ENCODE measurements around the gene OR5C1. TPM values are rescaled to one million over a fixed set of nuclear protein-coding genes. Genes with fewer than 3 reads are reported as not detected.
A peak's percentile ranks its signal among the peaks of the same experiment; 100 is the strongest.

The OR5C1 gene
- total and polyA plus RNA-seq, 4 donors, result not detected

GRCh38 chr9:122819791-122820489, 31.2 kb downstream of the OR5C1 start:
- Histone ChIP-seq H3K36me3 (ENCODE audit: control insufficient read depth in 4 of 4, insufficient read depth in 3 of 4, low read depth in 1 of 4, low read length in 3 of 4) (peaks cover 2 to 20% (median 12%) of the 10 kb centered on the region in 4 donors), H3K4me3 (ENCODE audit: low read depth in 1 of 3, low read length in 3 of 3) (no peak overlapping the region), H3K27me3 (ENCODE audit: control insufficient read depth in 4 of 4, insufficient read depth in 4 of 4, low read length in 3 of 4) (no peaks in the 10 kb centered on the region), H3K9me3 (ENCODE audit: control insufficient read depth in 4 of 4, low read length in 3 of 4) (no peaks in the 10 kb centered on the region), H3K9ac (ENCODE audit: low read depth in 1 of 2, low read length in 2 of 2) (no peak overlapping the region), H3K27ac (ENCODE audit: low read depth in 1 of 2, low read length in 2 of 2) (no peak overlapping the region), H3K4me1 (ENCODE audit: control insufficient read depth in 4 of 4, insufficient read depth in 4 of 4, low read length in 3 of 4) (no peaks in the 10 kb centered on the region)
- 81% methylated on average over 9 of the region's 9 CpGs for WGBS
- TF ChIP-seq NR2F2 (IDR thresholded peaks at IDR 0.05) (peak; percentile 19), FOXA2 (IDR thresholded peaks at IDR 0.05) (no peak)
- no peak for DNase-seq (ENCODE audit: low spot score)

GRCh38 chr9:122820490-122820845, 31.7 kb downstream of the OR5C1 start:
- H3K27ac ChIP-seq (ENCODE audit: low read depth in 1 of 2, low read length in 2 of 2), result no peak overlapping the region
- no peak overlapping the region for H3K4me3 ChIP-seq (ENCODE audit: low read depth in 1 of 3, low read length in 3 of 3)
- H3K9me3 ChIP-seq (ENCODE audit: control insufficient read depth in 4 of 4, low read length in 3 of 4), result no peaks in the 10 kb centered on the region
- no peak for DNase-seq (ENCODE audit: low spot score)
- peaks cover 2 to 20% (median 12%) of the 10 kb centered on the region in 4 donors for H3K36me3 ChIP-seq (ENCODE audit: control insufficient read depth in 4 of 4, insufficient read depth in 3 of 4, low read depth in 1 of 4, low read length in 3 of 4)
- H3K9ac ChIP-seq (ENCODE audit: low read depth in 1 of 2, low read length in 2 of 2), result no peak overlapping the region
- no peaks in the 10 kb centered on the region for H3K4me1 ChIP-seq (ENCODE audit: control insufficient read depth in 4 of 4, insufficient read depth in 4 of 4, low read length in 3 of 4)
- no peaks in the 10 kb centered on the region for H3K27me3 ChIP-seq (ENCODE audit: control insufficient read depth in 4 of 4, insufficient read depth in 4 of 4, low read length in 3 of 4)
- TF ChIP-seq HNF4G (IDR thresholded peaks at IDR 0.05), result no peak
- no peak for TF ChIP-seq TAF1 (conservative IDR thresholded peaks at IDR 0.05)
- TF ChIP-seq YY1 (IDR thresholded peaks at IDR 0.05), result no peak
- TF ChIP-seq MAX (IDR thresholded peaks at IDR 0.05), result no peak
- TF ChIP-seq NR2F2 (IDR thresholded peaks at IDR 0.05), result no peak
- 98% methylated on average over 11 of the region's 11 CpGs for WGBS

DNA sequence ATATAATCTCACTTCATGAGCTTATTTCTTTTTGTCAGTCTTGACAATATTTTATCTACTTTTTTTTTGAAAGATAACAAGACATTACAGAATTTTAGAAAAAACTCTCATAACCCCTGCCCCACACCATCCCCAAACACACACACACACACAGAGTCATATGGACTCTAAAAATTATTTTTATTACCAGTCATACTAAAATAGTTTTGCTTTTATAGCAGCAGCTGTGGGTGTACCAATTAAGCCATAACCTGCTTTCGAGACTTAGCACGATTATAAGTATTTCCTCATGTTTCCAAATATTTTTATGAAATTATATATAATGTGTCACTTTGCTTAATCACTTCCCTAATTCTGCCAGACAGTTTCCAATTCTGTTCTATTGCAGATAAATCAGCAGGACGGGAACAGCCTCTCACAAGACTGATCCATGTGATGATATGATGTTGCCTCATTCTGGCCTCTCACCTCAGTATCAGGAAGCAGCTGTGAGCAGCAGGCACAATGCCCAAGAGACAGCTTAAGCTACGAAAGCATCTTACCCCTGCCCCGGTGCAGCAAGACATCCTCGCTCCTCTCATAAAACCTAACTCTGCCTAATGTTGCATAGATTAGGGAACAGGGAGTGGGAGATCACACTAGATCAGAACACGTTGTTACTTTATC, 32.7 kb downstream of the OR5C1 start:
- Histone ChIP-seq H3K9me3 (ENCODE audit: control insufficient read depth in 4 of 4, low read length in 3 of 4) (no peaks in the 10 kb centered on the region), H3K9ac (ENCODE audit: low read depth in 1 of 2, low read length in 2 of 2) (no peak overlapping the region), H3K4me3 (ENCODE audit: low read depth in 1 of 3, low read length in 3 of 3) (no peak overlapping the region), H3K27ac (ENCODE audit: low read depth in 1 of 2, low read length in 2 of 2) (peak overlapping the region in 1 of 2 donors; percentile 7), H3K36me3 (ENCODE audit: control insufficient read depth in 4 of 4, insufficient read depth in 3 of 4, low read depth in 1 of 4, low read length in 3 of 4) (peaks cover 2 to 20% (median 12%) of the 10 kb centered on the region in 4 donors), H3K27me3 (ENCODE audit: control insufficient read depth in 4 of 4, insufficient read depth in 4 of 4, low read length in 3 of 4) (no peaks in the 10 kb centered on the region), H3K4me1 (ENCODE audit: control insufficient read depth in 4 of 4, insufficient read depth in 4 of 4, low read length in 3 of 4) (no peaks in the 10 kb centered on the region)
- DNase-seq (ENCODE audit: low spot score), result no peak
- TF ChIP-seq CTCF (IDR thresholded peaks at IDR 0.05; ENCODE audit: low read depth, low read length, missing input control) (no peak), FOXA2 (IDR thresholded peaks at IDR 0.05) (no peak), MAX (IDR thresholded peaks at IDR 0.05) (no peak), YY1 (IDR thresholded peaks at IDR 0.05) (no peak), GABPA (IDR thresholded peaks at IDR 0.05 in 1 of 2, conservative IDR thresholded peaks at IDR 0.05 in 1 of 2) (no peak), NR2F2 (IDR thresholded peaks at IDR 0.05) (peak; percentile 76), RXRA (IDR thresholded peaks at IDR 0.05) (no peak)
- WGBS, result 64% methylated on average over 7 of the region's 7 CpGs

Data from liver (tissue), 9 donors.